IPS DF 4.7 (cell line): Measurements from ENCODE around the gene KRTAP4-8.
"Not testable (repeated sequence)": the region's sequence is repeated elsewhere in the genome, so short reads cannot be mapped to it uniquely, and the experiment has no call there.

Source experiments
- DNase-seq: peaks from one replicate; pipeline ENCODE4 v3.0.0-alpha.2; 2013; ENCODE audit warnings: low spot score; ENCODE audit errors: extremely low read depth

The KRTAP4-8 gene

DNA sequence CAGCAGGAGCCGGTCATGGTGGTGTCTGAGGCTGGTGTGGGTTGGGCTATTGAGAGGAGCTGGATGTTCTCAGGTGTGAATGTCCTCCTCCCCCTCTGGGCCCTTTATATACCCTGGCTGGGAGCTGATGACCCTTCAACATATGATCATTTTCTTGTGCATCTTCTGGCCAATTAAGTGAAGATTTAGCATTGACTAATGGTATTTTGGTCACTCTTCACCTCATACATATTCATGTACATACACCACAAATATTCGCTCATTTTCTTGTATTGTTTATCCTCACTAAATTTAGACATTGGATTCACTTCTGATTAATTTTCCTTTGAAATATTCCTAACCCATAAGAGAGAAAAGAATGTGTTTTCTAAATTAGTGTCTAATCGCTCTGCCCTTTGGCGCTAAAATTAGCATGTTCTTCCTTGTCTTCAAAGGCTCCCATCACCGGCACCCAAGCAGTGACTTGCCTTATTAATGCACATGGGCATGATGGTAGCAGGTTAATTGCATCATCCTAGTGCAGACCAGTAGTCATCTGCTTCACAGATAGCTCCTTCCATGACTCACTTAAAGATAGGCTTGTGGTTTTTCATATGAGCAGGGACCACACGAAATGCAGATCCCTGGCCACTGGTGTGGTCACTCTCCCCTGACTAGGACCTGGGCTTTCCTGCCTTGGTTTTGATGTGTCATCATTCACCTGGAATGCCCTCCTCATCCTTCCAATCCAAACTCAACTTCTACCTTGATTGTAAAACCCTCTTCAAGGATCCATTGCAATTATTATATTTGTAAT lies 31.9 kb downstream of the KRTAP4-8 start, which contains the start of gene KRTAP2-4:
TSS of gene KRTAP2-4 (minus strand) at position 51 of the 796 bp plus-strand sequence. CDS start at position 17, 34 bp downstream.
- no peak for DNase-seq

DNA sequence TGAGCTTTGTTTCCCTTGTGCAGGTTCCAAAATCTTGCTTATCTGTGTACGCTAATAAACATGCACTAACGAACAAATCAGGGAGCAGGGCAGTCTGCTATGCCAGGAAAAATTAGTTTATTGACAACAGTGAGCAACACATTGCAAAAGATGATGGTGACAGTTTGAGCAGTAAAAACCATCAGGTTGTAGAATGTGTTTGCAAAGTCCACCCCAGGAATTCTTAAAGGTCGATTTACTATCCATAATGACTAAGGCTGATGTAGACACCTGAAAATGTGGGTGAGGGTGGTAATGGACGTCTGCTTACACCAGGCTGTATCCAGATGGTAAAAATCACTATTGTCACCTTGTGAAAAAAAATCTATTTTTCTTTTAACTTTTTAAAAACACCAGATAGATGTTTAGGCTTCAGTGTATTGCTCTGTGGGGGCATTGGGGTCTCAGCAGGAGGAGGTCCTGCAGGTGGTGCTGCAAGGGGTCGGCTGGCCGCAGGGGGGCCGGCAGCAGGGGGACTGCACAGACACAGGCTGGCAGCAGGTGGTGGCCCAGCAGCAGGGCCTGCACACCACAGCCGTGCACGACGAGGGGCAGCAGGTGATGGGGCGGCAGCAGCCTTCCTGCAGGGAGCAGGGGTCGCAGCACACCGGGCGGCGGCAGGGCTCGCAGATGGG lies 32.8 kb downstream of the KRTAP4-8 start:
- not testable (repeated sequence) for DNase-seq

DNA sequence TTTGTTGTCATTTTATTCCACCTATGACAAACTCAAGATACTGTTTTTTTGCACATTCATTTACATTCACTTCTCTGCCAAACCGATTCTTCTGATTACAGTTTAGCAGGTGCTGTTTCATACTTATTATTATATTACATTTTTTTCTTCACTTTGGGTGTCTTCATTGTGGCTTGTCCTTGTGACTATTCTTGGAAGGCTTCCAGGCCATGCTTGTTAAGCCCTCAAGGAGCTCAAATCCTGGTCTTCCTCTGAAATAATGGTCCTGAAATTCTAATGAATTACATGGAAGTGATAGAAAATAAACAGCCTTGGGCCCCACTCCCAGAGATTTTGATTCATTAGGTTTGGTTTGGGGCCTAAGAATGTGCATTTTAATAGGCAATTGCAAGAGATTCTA lies 33.6 kb downstream of the KRTAP4-8 start:
- no peak for DNase-seq

DNA sequence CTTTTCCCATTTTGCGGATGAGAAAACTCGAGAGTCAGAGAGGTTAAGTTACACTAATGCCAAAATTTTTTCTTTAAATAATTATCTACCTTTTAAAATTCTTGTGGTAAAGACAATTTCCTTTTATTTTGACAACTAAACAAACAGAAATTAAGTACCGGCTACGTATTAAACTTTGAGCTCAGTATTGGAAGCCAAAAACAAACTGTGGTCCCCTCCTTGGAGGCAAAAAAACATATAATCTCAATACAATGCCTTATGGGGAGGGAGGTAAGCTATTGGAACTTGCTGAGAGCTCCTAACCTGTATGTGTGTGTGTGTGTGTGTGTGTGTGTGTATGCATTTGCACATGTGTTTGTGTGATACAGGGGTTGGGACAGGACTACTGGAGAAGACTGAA lies 34.5 kb downstream of the KRTAP4-8 start:
- no peak for DNase-seq

DNA sequence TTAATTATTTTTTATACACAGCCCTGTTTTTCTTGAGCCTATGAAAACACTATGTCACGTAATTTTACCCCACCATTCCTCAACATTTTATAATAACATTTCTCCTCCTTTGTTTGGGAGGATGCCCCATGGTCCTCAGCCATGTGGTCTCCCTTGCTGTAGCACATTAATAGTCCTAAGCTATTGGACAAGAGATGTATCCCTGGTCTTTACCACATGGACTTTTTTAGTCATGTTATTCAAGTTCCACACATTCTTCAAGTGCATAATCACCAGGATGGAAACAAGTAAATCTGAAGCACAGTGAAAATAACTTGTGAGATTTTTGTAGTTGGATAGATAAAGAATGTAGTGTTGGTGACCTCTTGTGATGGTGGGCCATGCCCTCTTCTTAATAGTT lies 36.0 kb downstream of the KRTAP4-8 start:
- DNase-seq: no peak

DNA sequence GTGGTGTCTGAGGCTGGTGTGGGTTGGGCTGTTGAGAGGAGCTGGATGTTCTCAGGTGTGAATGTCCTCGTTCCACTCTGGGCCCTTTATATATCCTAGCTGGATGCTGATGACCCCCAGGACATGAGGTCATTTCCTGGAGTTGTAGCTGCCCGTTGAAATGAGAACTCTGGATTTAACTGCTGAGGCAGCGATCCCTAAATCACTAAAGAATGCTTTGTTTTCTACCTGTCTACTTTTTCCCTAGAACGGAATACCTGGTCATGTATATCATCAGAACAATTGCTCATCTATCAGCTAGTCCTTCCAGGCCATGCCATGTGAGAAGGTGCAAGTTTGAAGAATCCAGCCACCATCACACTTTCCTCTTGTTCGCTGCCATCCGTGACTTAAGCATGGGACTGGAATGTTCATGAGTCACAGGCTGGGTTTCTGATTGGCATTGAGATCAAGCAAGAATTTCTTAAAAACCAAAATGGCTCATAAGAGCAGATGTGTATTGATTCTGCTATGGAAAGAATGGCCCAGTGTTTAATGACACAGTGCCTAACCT lies 37.8 kb downstream of the KRTAP4-8 start, which contains the start of gene KRTAP2-3:
TSS of gene KRTAP2-3 (minus strand) at position 63 of the 553 bp plus-strand sequence. CDS start 64 bp downstream, outside the sequence.
- DNase-seq: no peak

DNA sequence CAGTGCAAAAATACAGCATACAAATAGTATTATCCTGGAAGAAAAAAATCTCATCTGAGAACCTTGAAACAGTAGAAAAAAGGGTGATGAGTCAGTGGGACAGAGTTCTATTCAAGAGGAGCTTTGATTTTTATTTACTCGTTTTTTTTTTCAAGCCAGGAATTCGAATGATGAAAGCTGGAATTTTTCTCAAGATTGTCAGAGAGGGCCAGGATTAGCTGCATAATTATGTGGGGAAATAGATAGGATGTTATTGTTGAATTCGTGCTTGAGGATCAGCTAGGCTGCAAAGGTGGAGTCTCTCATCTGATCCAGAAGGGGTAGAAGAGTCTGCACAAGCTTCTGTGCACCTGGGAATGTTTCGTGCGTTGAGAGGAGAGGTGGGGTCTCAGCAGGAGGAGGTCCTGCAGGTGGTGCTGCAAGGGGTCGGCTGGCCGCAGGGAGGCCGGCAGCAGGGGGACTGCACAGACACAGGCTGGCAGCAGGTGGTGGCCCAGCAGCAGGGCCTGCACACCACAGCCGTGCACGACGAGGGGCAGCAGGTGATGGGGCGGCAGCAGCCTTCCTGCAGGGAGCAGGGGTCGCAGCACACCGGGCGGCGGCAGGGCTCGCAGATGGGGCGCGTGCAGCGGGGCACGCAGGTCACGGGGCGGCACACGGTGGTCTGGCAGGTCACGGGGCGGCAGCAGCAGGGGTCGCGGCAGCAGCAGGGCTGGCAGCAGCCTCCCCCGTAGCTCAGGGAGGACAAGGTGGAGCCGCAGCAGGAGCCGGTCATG lies 38.5 kb downstream of the KRTAP4-8 start:
- not testable (repeated sequence) for DNase-seq

DNA sequence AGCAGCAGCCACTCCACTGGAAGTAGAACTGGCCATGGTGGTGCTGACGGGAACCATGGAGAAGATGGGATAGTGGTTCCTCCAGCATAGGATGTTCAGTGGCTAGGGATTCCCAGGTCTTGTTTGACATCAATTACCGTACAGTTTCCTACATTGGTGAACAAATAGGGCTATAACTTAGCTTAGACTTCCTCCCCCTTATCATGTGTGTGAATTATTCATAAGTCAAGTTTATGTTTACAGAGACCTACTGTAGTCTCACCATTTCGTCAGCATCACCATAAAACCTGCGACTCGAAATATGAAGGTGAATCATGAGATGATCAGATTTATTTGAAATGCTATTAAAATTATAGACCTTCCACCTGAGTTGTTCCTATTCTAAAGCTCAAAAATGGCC lies 39.2 kb downstream of the KRTAP4-8 start:
- DNase-seq: no peak

DNA sequence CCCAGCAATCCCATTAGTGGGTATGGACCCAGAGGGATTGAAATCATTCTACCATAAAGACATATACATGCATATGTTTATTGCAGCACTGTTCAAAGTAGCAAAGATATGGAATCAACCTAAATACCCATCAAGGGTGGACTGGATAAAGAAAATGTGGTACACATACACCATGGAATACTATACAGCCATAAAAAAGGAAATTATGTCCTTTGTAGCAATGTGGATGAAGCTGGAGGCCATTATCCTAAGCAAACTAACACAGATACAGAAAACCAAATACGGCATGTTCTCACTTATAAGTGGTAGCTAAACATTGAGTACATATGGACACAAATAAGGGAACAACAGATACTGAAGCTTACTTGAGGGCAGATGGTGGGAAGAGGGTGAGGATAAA lies 40.4 kb downstream of the KRTAP4-8 start:
- no peak for DNase-seq

DNA sequence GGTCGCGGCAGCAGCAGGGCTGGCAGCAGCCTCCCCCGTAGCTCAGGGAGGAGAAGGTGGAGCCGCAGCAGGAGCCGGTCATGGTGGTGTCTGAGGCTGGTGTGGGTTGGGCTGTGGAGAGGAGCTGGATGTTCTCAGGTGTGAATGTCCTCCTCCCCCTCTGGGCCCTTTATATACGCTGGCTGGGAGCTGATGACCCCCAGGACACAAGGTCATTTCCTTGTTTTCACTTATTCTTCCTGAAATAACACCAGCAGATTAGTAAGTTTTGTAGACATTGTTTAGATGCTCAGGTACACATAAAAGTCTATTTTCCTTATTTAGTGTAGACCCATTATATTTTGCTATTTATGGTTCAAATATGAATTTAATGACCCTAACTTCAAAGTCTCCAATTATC lies 42.8 kb downstream of the KRTAP4-8 start, which contains the start of gene KRTAP2-2:
TSS of gene KRTAP2-2 (minus strand) at position 101 of the 400 bp plus-strand sequence. CDS start at position 82, 19 bp downstream.
- DNase-seq: not testable (repeated sequence)

DNA sequence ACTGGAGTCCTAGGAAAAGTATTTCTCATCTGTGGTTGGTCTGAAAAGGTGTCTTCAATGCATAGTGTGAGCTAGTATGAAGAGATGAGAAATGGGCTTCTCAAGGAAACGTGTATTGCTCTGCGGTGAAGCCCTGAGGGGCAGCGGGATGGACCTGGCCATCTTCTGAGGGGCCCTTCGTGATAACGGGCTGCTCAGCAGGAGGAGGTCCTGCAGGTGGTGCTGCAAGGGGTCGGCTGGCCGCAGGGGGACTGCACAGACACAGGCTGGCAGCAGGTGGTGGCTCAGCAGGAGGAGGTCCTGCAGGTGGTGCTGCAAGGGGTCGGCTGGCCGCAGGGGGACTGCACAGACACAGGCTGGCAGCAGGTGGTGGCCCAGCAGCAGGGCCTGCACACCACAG lies 43.4 kb downstream of the KRTAP4-8 start:
- not testable (repeated sequence) for DNase-seq

DNA sequence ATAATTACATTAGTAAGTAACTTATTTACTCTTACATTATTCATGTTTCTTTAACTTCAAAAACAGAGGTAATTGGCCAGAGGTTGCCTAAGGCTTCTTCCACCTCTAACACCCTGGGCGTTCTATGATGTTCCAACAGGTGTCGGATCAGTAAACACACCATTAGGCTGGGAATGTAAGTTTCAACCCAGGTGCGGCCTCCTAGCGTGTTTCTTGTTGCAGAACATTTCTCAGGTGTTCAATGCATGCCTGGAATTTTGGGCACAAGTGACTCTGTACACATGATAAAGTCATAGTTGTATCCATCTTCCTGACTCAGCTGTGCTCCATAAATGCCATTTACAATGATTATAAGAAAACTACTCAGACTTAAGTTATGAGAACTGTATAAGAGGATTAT lies 43.9 kb downstream of the KRTAP4-8 start:
- DNase-seq: no peak

DNA sequence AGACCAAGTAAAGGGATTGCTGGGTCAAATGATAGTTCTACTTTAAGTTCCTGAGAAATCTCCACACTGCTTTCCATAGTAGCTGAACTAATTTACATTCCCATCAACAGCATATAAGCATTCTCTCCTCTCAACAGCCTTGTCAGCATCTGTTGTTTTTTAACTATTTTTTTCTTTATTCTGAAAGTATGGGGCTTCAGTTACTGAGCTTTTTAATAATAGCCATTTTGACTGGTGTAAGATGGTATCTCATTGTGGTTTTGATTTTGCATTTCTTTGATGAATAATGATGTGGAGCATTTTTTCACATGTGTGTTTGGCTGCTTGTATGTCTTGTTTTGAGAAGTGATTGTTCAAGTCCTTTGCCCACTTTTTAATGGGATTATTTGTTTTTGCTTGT lies 45.4 kb downstream of the KRTAP4-8 start:
- no peak for DNase-seq

DNA sequence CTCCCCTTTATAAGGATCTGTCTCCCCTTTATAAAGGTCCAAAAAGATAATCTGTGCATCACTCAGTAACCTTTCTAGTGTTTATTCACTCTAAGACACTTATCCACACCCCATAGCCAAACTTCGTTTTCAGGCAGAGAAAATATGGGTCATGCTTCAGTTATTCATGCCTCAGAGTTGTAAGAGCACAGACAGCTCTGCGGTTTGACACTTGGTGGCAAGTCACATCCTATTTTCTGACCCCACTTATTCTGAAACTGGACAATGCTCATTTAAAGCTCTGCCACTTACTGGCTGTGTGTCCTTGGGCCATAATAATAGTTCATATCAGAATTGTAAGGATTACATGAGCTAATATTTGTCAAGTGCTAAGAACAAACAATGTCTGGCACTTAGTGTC lies 48.8 kb downstream of the KRTAP4-8 start:
- no peak for DNase-seq

DNA sequence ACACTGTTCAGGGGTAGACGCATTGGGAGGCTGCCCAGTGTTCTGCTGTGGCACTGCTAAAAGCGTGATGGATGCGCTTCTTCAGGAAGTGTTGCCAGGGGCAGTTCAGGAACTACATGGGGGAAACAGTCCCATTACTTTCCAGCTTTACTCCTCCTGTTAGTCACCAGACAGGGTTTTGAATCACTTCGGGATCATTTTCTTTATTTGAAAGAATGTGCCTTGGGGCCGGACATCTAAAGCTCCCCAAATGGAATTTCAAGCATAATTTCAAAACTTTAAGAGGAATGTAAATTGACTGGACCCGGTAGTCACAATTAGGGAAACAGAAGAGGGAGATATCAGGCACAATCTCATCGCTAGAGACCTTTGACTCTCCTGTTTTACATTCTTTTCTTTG lies 49.5 kb downstream of the KRTAP4-8 start:
- DNase-seq: no peak
